H1 (cell line): ENCODE data around the gene ABHD2.

Experiments used
- ASH2L ChIP-seq: fragments of 200-600, 300-600 bp; sonication (generic); IDR thresholded peaks from one replicate; pipeline ENCODE4 v1.7.1; 2017; ENCODE audit warnings: low read length
- ATF2 ChIP-seq: IDR thresholded peaks from 2 replicates; pipeline ENCODE4 v1.6.1; 2012; ENCODE audit warnings: low read length, inconsistent platforms
- CTCF ChIP-seq, 3 experiments: IDR thresholded peaks; 1 replicate in 2 of 3; 2 replicates in 1 of 3; pipeline versions ENCODE4 v1.5.1 to v1.6.1; 2011; ENCODE audit warnings: low read length in 3 of 3, mild to moderate bottlenecking in 3 of 3, inconsistent platforms in 2 of 3, low read depth in 1 of 3, moderate library complexity in 1 of 3; ENCODE audit not compliant: insufficient read depth in 1 of 3; ENCODE audit errors: control extremely low read depth in 1 of 3
- EGR1 ChIP-seq: IDR thresholded peaks from 2 replicates; pipeline ENCODE4 v1.6.1; 2011; ENCODE audit warnings: low read depth, low read length, borderline replicate concordance
- EZH2 ChIP-seq: fragments of 200-600 bp; sonication (generic); IDR thresholded peaks from 2 replicates; pipeline ENCODE4 v1.7.1; 2012; ENCODE audit warnings: low read depth, mild to moderate bottlenecking, moderate library complexity, low read length, inconsistent platforms; ENCODE audit not compliant: severe bottlenecking
- GABPA ChIP-seq: IDR thresholded peaks from 2 replicates; pipeline ENCODE4 v1.6.1; 2011; ENCODE audit warnings: mild to moderate bottlenecking, low read length, moderate library complexity, borderline replicate concordance; ENCODE audit not compliant: insufficient read depth
- KDM1A ChIP-seq: fragments of 200-600, 300-600 bp; sonication (generic); IDR thresholded peaks from 2 replicates; pipeline ENCODE4 v1.7.1; 2016; ENCODE audit warnings: mild to moderate bottlenecking, low read length, borderline replicate concordance
- MAX ChIP-seq: IDR thresholded peaks from 2 replicates; pipeline ENCODE4 v1.6.1; 2012; ENCODE audit warnings: inconsistent platforms
- POLR2A ChIP-seq, 2 experiments: IDR thresholded peaks; 1 replicate in 1 of 2; 2 replicates in 1 of 2; pipeline ENCODE4 v1.6.1; 2011; ENCODE audit warnings: low read depth in 2 of 2, low read length in 2 of 2, mild to moderate bottlenecking in 2 of 2; ENCODE audit errors: control extremely low read depth in 1 of 2
- POLR2AphosphoS5 ChIP-seq: IDR thresholded peaks from 2 replicates; pipeline ENCODE4 v1.6.1; 2011; ENCODE audit warnings: low read depth, low read length
- RXRA ChIP-seq: IDR thresholded peaks from 2 replicates; pipeline ENCODE4 v1.6.1; 2011; ENCODE audit warnings: low read depth, mild to moderate bottlenecking, low read length, moderate library complexity; ENCODE audit not compliant: insufficient read depth
- SIN3A ChIP-seq, 2 experiments: IDR thresholded peaks in 1 of 2; conservative IDR thresholded peaks in 1 of 2; 2 replicates each; pipeline ENCODE4 v1.6.1; 2011 to 2012; ENCODE audit warnings: low read length in 2 of 2, improper control_type of control experiment in 1 of 2, low read depth in 1 of 2, mild to moderate bottlenecking in 1 of 2
- TAF1 ChIP-seq: IDR thresholded peaks from 2 replicates; pipeline ENCODE4 v1.6.1; 2011; ENCODE audit warnings: mild to moderate bottlenecking, low read depth, low read length
- ZNF274 ChIP-seq: IDR thresholded peaks from 2 replicates; pipeline ENCODE4 v1.7.0; 2012; ENCODE audit warnings: low read length, borderline replicate concordance; ENCODE audit errors: extremely low read depth

- TF ChIP-seq POLR2AphosphoS5 (peak; percentile 57; the same call in 1 of the 2 replicates), ASH2L (no peak), CTCF (IDR thresholded peaks at IDR 0.05; ENCODE audit: control extremely low read depth in 1 of 3, insufficient read depth in 1 of 3, low read depth in 1 of 3, low read length in 3 of 3) (peak; percentile 67 to 69 (median 67)), KDM1A (peak; percentile 37; the same call in 1 of the 2 replicates), TAF1 (peak; percentile 68; the same call in 1 of the 2 replicates), MAX (peak; percentile 97), EZH2 (no peak), POLR2A (IDR thresholded peaks at IDR 0.05; ENCODE audit: control extremely low read depth in 1 of 2, low read depth in 2 of 2, low read length in 2 of 2) (peak; percentile 26 to 63; a peak in 2 of 3 replicates), GABPA (peak; percentile 92), SIN3A (conservative IDR thresholded peaks at IDR 0.05 in 1 of 2, IDR thresholded peaks at IDR 0.05 in 1 of 2; ENCODE audit: low read depth in 1 of 2, low read length in 2 of 2) (peak; percentile 60 to 89; a peak in 3 of 4 replicates), ATF2 (no peak), EGR1 (peak; percentile 91), RXRA (no peak), ZNF274 (no peak)
Observed at GRCh38 chr15:89243691-89244573, 155.7 kb downstream of the ABHD2 start, which contains the start of gene FANCI.
